ENCODE measurements around the gene CA9. TPM values are rescaled to one million over a fixed set of nuclear protein-coding genes. Genes with fewer than 3 reads are reported as not detected.
A peak's percentile ranks its signal among the peaks of the same experiment; 100 is the strongest.

Gene CA9
- polyA plus RNA-seq, 4 donors: 0.09 to 172 (median 4.4) TPM

GRCh38 chr9:35726931-35727330 lies 53.2 kb downstream of the CA9 start:
- Histone ChIP-seq H3K4me3 (ENCODE audit: low read depth in 1 of 3, low read length in 3 of 3) (peak overlapping the region in 1 of 3 donors; percentile 8), H3K27ac (ENCODE audit: low read depth in 1 of 3, low read length in 2 of 3) (peak overlapping the region; percentile 67 to 87 (median 71)), H3K27me3 (ENCODE audit: control insufficient read depth in 3 of 3, insufficient read depth in 3 of 3, low read length in 3 of 3) (no peaks in the 10 kb centered on the region), H3K4me1 (ENCODE audit: control insufficient read depth in 3 of 3, insufficient read depth in 2 of 3, low read depth in 1 of 3, low read length in 2 of 3) (peaks cover 19 to 52% (median 31%) of the 10 kb centered on the region in 3 donors), H3K36me3 (ENCODE audit: control insufficient read depth in 3 of 3, insufficient read depth in 2 of 3, low read depth in 1 of 3, low read length in 3 of 3) (peaks cover 9 to 57% (median 27%) of the 10 kb centered on the region in 3 donors), H3K9me3 (ENCODE audit: control insufficient read depth in 2 of 2, insufficient read depth in 1 of 2, low read depth in 1 of 2, low read length in 1 of 2) (no peaks in the 10 kb centered on the region)
- peak; percentile 28 to 51 for DNase-seq
- 13 to 29% (median 27%) methylated on average over 3 of the region's 3 CpGs for WGBS, 3 donors
- no peak for FAIRE-seq

GRCh38 chr9:35727676-35728040 lies 53.9 kb downstream of the CA9 start:
- 32 to 62% (median 46%) methylated on average over 5 of the region's 5 CpGs for WGBS, 3 donors
- Histone ChIP-seq H3K9me3 (ENCODE audit: control insufficient read depth in 2 of 2, insufficient read depth in 1 of 2, low read depth in 1 of 2, low read length in 1 of 2) (no peaks in the 10 kb centered on the region), H3K36me3 (ENCODE audit: control insufficient read depth in 3 of 3, insufficient read depth in 2 of 3, low read depth in 1 of 3, low read length in 3 of 3) (peaks cover 2 to 51% (median 24%) of the 10 kb centered on the region in 3 donors), H3K27me3 (ENCODE audit: control insufficient read depth in 3 of 3, insufficient read depth in 3 of 3, low read length in 3 of 3) (no peaks in the 10 kb centered on the region), H3K27ac (ENCODE audit: low read depth in 1 of 3, low read length in 2 of 3) (peak overlapping the region; percentile 67 to 87 (median 71)), H3K4me1 (ENCODE audit: control insufficient read depth in 3 of 3, insufficient read depth in 2 of 3, low read depth in 1 of 3, low read length in 2 of 3) (peaks cover 19 to 52% (median 31%) of the 10 kb centered on the region in 3 donors), H3K4me3 (ENCODE audit: low read depth in 1 of 3, low read length in 3 of 3) (no peak overlapping the region)
- no peak for DNase-seq
- FAIRE-seq: no peak

- Histone ChIP-seq H3K4me3 (ENCODE audit: low read depth in 1 of 3, low read length in 3 of 3) (peak overlapping the region in 1 of 3 donors; percentile 1), H3K4me1 (ENCODE audit: control insufficient read depth in 3 of 3, insufficient read depth in 2 of 3, low read depth in 1 of 3, low read length in 2 of 3) (peaks cover 19 to 52% (median 31%) of the 10 kb centered on the region in 3 donors)
- FAIRE-seq: no peak
Measured at GRCh38 chr9:35728041-35728971, 54.6 kb downstream of the CA9 start.

GRCh38 chr9:35729101-35729500 lies 55.4 kb downstream of the CA9 start:
- DNase-seq (no peak), FAIRE-seq (no peak)
- Histone ChIP-seq H3K27ac (ENCODE audit: low read depth in 1 of 3, low read length in 2 of 3) (peak overlapping the region; percentile 17 to 98 (median 67)), H3K4me1 (ENCODE audit: control insufficient read depth in 3 of 3, insufficient read depth in 2 of 3, low read depth in 1 of 3, low read length in 2 of 3) (peaks cover 19 to 60% (median 31%) of the 10 kb centered on the region in 3 donors), H3K36me3 (ENCODE audit: control insufficient read depth in 3 of 3, insufficient read depth in 2 of 3, low read depth in 1 of 3, low read length in 3 of 3) (peaks cover 0 to 40% (median 14%) of the 10 kb centered on the region in 3 donors), H3K27me3 (ENCODE audit: control insufficient read depth in 3 of 3, insufficient read depth in 3 of 3, low read length in 3 of 3) (no peaks in the 10 kb centered on the region), H3K4me3 (ENCODE audit: low read depth in 1 of 3, low read length in 3 of 3) (peak overlapping the region in 2 of 3 donors; percentile 11 to 16), H3K9me3 (ENCODE audit: control insufficient read depth in 2 of 2, insufficient read depth in 1 of 2, low read depth in 1 of 2, low read length in 1 of 2) (no peaks in the 10 kb centered on the region)
- WGBS, 3 donors: 57 to 75% (median 61%) methylated on average over 3 of the region's 3 CpGs

More at GRCh38 chr9:35728041-35728971, 54.6 kb downstream of the CA9 start:
- peak; percentile 51 to 57 for DNase-seq
- Histone ChIP-seq H3K36me3 (ENCODE audit: control insufficient read depth in 3 of 3, insufficient read depth in 2 of 3, low read depth in 1 of 3, low read length in 3 of 3) (peaks cover 0 to 45% (median 21%) of the 10 kb centered on the region in 3 donors), H3K27me3 (ENCODE audit: control insufficient read depth in 3 of 3, insufficient read depth in 3 of 3, low read length in 3 of 3) (no peaks in the 10 kb centered on the region), H3K27ac (ENCODE audit: low read depth in 1 of 3, low read length in 2 of 3) (peak overlapping the region; percentile 67 to 87 (median 71)), H3K9me3 (ENCODE audit: control insufficient read depth in 2 of 2, insufficient read depth in 1 of 2, low read depth in 1 of 2, low read length in 1 of 2) (no peaks in the 10 kb centered on the region)
- WGBS, 3 donors: 14 to 32% (median 28%) methylated on average over 10 of the region's 10 CpGs

GRCh38 chr9:35729700-35730485 lies 56.2 kb downstream of the CA9 start:
- FAIRE-seq (no peak), DNase-seq (peak; percentile 58 to 69)
- H3K4me3 ChIP-seq (ENCODE audit: low read depth in 1 of 3, low read length in 3 of 3): peak overlapping the region in 2 of 3 donors; percentile 11 to 16

GRCh38 chr9:35730486-35730854 lies 56.7 kb downstream of the CA9 start:
- Histone ChIP-seq H3K36me3 (ENCODE audit: control insufficient read depth in 3 of 3, insufficient read depth in 2 of 3, low read depth in 1 of 3, low read length in 3 of 3) (peaks cover 0 to 30% (median 8%) of the 10 kb centered on the region in 3 donors), H3K27me3 (ENCODE audit: control insufficient read depth in 3 of 3, insufficient read depth in 3 of 3, low read length in 3 of 3) (no peaks in the 10 kb centered on the region), H3K27ac (ENCODE audit: low read depth in 1 of 3, low read length in 2 of 3) (peak overlapping the region; percentile 96 to 98 (median 98)), H3K9me3 (ENCODE audit: control insufficient read depth in 2 of 2, insufficient read depth in 1 of 2, low read depth in 1 of 2, low read length in 1 of 2) (no peaks in the 10 kb centered on the region), H3K4me1 (ENCODE audit: control insufficient read depth in 3 of 3, insufficient read depth in 2 of 3, low read depth in 1 of 3, low read length in 2 of 3) (peaks cover 19 to 60% (median 31%) of the 10 kb centered on the region in 3 donors), H3K4me3 (ENCODE audit: low read depth in 1 of 3, low read length in 3 of 3) (peak overlapping the region in 2 of 3 donors; percentile 80 to 84)
- FAIRE-seq: no peak
- no peak for DNase-seq
- 68 to 87% (median 74%) methylated on average over 2 of the region's 2 CpGs for WGBS, 3 donors

More at GRCh38 chr9:35729700-35730485, 56.2 kb downstream of the CA9 start:
- H3K4me1 ChIP-seq (ENCODE audit: control insufficient read depth in 3 of 3, insufficient read depth in 2 of 3, low read depth in 1 of 3, low read length in 2 of 3): peaks cover 19 to 60% (median 31%) of the 10 kb centered on the region in 3 donors
- peak overlapping the region; percentile 17 to 98 (median 96) for H3K27ac ChIP-seq (ENCODE audit: low read depth in 1 of 3, low read length in 2 of 3)
- no peaks in the 10 kb centered on the region for H3K9me3 ChIP-seq (ENCODE audit: control insufficient read depth in 2 of 2, insufficient read depth in 1 of 2, low read depth in 1 of 2, low read length in 1 of 2)
- WGBS, 3 donors: 17 to 42% (median 32%) methylated on average over 6 of the region's 6 CpGs
- H3K27me3 ChIP-seq (ENCODE audit: control insufficient read depth in 3 of 3, insufficient read depth in 3 of 3, low read length in 3 of 3): no peaks in the 10 kb centered on the region
- peaks cover 0 to 36% (median 11%) of the 10 kb centered on the region in 3 donors for H3K36me3 ChIP-seq (ENCODE audit: control insufficient read depth in 3 of 3, insufficient read depth in 2 of 3, low read depth in 1 of 3, low read length in 3 of 3)
